Endodermal cell (in vitro differentiated cells): Measurements from ENCODE around the gene EVL. TPM values are rescaled to one million over a fixed set of nuclear protein-coding genes. Genes with fewer than 3 reads are reported as not detected.

ENCODE experiments used
- DNase-seq: peaks from one replicate; pipeline ENCODE4 v3.0.0-alpha.2; 2017
- H3K27ac ChIP-seq: 2 replicates; pipeline ENCODE4 v1.5.1; 2013; ENCODE audit warnings: mild to moderate bottlenecking, low read depth, low read length, moderate library complexity
- H3K27me3 ChIP-seq: 2 replicates; pipeline ENCODE4 v1.6.1; 2013; ENCODE audit warnings: mild to moderate bottlenecking, low read length, moderate library complexity; ENCODE audit not compliant: insufficient read depth, control insufficient read depth, poor library complexity, severe bottlenecking
- H3K36me3 ChIP-seq: 2 replicates; pipeline ENCODE4 v1.7.0; 2013; ENCODE audit warnings: mild to moderate bottlenecking, low read length, moderate library complexity; ENCODE audit not compliant: control insufficient read depth, insufficient read depth
- H3K4me1 ChIP-seq: one replicate; pipeline ENCODE4 v1.7.0; 2013; ENCODE audit warnings: low read length; ENCODE audit not compliant: control insufficient read depth, insufficient read depth
- H3K4me3 ChIP-seq: 2 replicates; pipeline ENCODE4 v1.5.1; 2013; ENCODE audit warnings: mild to moderate bottlenecking, low read length, moderate library complexity
- H3K9ac ChIP-seq: 2 replicates; pipeline ENCODE4 v1.6.1; 2013; ENCODE audit warnings: mild to moderate bottlenecking, low read length, moderate library complexity; ENCODE audit not compliant: poor library complexity, severe bottlenecking; ENCODE audit errors: extremely low read depth
- H3K9me3 ChIP-seq: 2 replicates; pipeline ENCODE4 v1.6.1; 2013; ENCODE audit warnings: mild to moderate bottlenecking, low read length, moderate library complexity; ENCODE audit not compliant: control insufficient read depth
- H3K27ac Mint-ChIP-seq: 2 replicates; pipeline ENCODE4 v1.8.0; 2020; ENCODE audit warnings: mixed read lengths
- H3K27me3 Mint-ChIP-seq: 2 replicates; pipeline ENCODE4 v1.8.0; 2021; ENCODE audit warnings: mild to moderate bottlenecking, mixed read lengths; ENCODE audit not compliant: insufficient read depth
- H3K36me3 Mint-ChIP-seq: 2 replicates; pipeline ENCODE4 v1.8.0; 2020; ENCODE audit warnings: low read depth, mixed read lengths
- H3K4me1 Mint-ChIP-seq: 2 replicates; pipeline ENCODE4 v1.8.0; 2020; ENCODE audit warnings: mixed read lengths
- H3K4me3 Mint-ChIP-seq: 2 replicates; pipeline ENCODE4 v1.8.0; 2020; ENCODE audit warnings: mild to moderate bottlenecking, moderate library complexity, mixed read lengths
- H3K9me3 Mint-ChIP-seq: 2 replicates; pipeline ENCODE4 v1.8.0; 2020; ENCODE audit warnings: mild to moderate bottlenecking, mixed read lengths
- WGBS, 2 experiments: methylation state at CpG; one replicate each; pipeline versions ENCODE4 v1.1.5 to v1.1.7; 2013; ENCODE audit warnings: missing lambda C conversion rate in 2 of 2, mixed read lengths in 1 of 2; ENCODE audit not compliant: insufficient coverage in 1 of 2, insufficient read length in 1 of 2; 5-methylcytosine and 5-hydroxymethylcytosine counted together
- total RNA-seq, 2 donors: library from RNA; stranded (reverse); fragmentation: NEBNext Ultra II Directional in 1 of 2; extraction: Animal tissue kit (Norgen Biotek cat#: 25700) in 1 of 2; gene quantifications; 2 replicates in 1 of 2; 3 replicates in 1 of 2; pipeline ENCODE4 v1.2.1, GENCODE V29; 2021
- TF ChIP-seq, protein P1 (sequence below): fragments of 200-600 bp; sonication (generic); conservative IDR thresholded peaks from 2 replicates; pipeline ENCODE4 v1.5.0; 2021; ENCODE audit warnings: antibody characterized with exemption, mild to moderate bottlenecking

EVL gene
- total RNA-seq, 2 donors from 2014 or later, result 61.1 to 71.3 TPM

DNA sequence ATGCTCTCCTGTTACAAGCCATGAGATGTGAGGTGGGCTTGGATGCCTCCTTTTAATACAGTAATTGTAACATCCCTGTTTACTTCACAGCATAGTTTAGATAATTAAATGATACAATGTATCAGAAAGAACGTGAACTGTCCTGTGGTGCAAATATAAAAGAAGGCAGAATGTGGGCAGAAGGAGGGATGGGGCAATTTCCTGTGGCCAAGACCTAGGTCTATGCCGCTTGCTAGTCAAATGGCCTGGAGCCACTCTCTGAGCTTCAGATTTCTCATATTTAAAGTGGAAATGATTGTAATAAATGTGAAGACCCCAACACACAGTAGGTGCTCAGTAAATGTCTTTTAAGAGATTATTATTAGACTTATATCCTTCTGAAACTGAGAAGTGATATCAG, 24.0 kb upstream of the EVL start:
- Histone ChIP-seq H3K9me3 (no peaks in the 10 kb centered on the region), H3K4me1 (no peaks in the 10 kb centered on the region), H3K4me3 (no peak overlapping the region), H3K36me3 (no peaks in the 10 kb centered on the region), H3K27me3 (no peaks in the 10 kb centered on the region), H3K27ac (no peak overlapping the region), H3K9ac (no peak overlapping the region)
- TF ChIP-seq, protein P1, sequence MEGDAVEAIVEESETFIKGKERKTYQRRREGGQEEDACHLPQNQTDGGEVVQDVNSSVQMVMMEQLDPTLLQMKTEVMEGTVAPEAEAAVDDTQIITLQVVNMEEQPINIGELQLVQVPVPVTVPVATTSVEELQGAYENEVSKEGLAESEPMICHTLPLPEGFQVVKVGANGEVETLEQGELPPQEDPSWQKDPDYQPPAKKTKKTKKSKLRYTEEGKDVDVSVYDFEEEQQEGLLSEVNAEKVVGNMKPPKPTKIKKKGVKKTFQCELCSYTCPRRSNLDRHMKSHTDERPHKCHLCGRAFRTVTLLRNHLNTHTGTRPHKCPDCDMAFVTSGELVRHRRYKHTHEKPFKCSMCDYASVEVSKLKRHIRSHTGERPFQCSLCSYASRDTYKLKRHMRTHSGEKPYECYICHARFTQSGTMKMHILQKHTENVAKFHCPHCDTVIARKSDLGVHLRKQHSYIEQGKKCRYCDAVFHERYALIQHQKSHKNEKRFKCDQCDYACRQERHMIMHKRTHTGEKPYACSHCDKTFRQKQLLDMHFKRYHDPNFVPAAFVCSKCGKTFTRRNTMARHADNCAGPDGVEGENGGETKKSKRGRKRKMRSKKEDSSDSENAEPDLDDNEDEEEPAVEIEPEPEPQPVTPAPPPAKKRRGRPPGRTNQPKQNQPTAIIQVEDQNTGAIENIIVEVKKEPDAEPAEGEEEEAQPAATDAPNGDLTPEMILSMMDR, result no peak
- Mint-ChIP-seq H3K27me3 (no peaks in the 10 kb centered on the region), H3K4me1 (peaks cover 7% of the 10 kb centered on the region), H3K36me3 (no peaks in the 10 kb centered on the region), H3K9me3 (no peaks in the 10 kb centered on the region), H3K4me3 (no peak overlapping the region), H3K27ac (no peak overlapping the region)
- DNase-seq, result no peak
- WGBS, 2 experiments, result 94 to 100% methylated on average over 1 to 2 of the region's 2 CpGs

DNA sequence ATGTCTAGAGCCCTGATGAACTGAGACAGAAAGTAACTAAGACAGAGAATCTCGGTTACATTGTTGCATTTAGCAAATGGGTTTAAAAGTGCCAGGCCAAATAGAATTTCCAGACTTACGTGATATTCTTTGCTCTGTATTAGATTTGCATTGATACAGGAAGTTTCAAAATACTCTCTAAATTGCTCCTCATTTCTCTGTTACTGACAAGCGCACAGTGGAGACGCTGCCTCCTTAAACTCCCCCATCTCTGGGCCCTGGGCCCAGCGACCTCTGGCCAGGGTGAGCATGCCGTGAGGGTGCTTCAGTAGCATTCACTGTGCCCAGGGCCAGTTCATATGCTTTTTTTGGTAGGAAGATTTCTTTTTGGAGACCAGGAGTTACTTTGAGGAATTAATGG, 22.9 kb upstream of the EVL start:
- Mint-ChIP-seq H3K4me3 (no peak overlapping the region), H3K36me3 (no peaks in the 10 kb centered on the region), H3K27me3 (no peaks in the 10 kb centered on the region), H3K9me3 (no peaks in the 10 kb centered on the region), H3K4me1 (peaks cover 7% of the 10 kb centered on the region), H3K27ac (no peak overlapping the region)
- no peak for DNase-seq
- H3K27me3 ChIP-seq, result no peaks in the 10 kb centered on the region
- H3K4me1 ChIP-seq, result no peaks in the 10 kb centered on the region
- 94 to 100% methylated on average over 3 to 6 of the region's 6 CpGs for WGBS, 2 experiments
- TF ChIP-seq, protein P1, result no peak
- H3K9ac ChIP-seq, result no peak overlapping the region
- no peaks in the 10 kb centered on the region for H3K9me3 ChIP-seq
- no peak overlapping the region for H3K27ac ChIP-seq
- H3K4me3 ChIP-seq, result no peak overlapping the region
- no peaks in the 10 kb centered on the region for H3K36me3 ChIP-seq

DNA sequence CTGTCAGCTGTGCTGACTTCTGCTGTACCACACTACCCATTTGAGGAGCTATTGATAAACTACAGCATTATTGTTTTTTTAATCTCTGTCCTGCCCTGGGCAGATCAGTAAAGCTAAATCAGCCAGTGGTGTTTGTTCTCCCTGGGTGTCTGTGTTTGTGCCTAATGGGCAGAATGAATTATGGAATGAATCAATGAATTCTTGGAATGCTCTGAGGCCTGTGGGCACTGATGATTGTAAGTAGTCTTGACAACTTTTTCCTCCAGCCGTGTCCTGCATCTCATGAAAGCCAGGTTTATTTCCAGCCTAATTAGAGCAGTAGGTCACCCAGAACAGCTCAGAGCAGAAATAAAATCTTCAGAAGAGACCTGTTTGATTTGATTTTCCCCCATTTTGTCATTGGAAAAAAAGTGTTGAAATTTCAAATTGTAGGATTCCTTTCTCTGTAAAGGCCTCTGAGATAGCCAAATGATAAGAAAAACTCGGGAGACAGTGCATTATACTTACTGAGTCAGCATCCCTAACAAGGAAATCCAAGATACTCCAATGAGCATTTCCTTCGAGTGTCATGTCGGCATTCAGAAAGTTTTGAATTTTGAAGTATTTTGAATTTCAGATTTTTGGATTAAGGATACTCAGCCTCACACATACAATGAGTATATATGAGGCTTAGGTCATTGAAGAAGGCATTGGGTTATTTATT, 19.4 kb upstream of the EVL start:
- Mint-ChIP-seq H3K27me3 (no peaks in the 10 kb centered on the region), H3K9me3 (no peaks in the 10 kb centered on the region), H3K4me1 (peaks cover 4% of the 10 kb centered on the region), H3K4me3 (no peak overlapping the region), H3K36me3 (no peaks in the 10 kb centered on the region), H3K27ac (no peak overlapping the region)
- Histone ChIP-seq H3K4me3 (no peak overlapping the region), H3K9me3 (no peaks in the 10 kb centered on the region), H3K4me1 (no peaks in the 10 kb centered on the region), H3K9ac (no peak overlapping the region), H3K36me3 (no peaks in the 10 kb centered on the region), H3K27me3 (no peaks in the 10 kb centered on the region), H3K27ac (no peak overlapping the region)
- WGBS, 2 experiments, result 86 to 91% methylated on average over 2 to 4 of the region's 4 CpGs
- TF ChIP-seq, protein P1, result no peak
- no peak for DNase-seq
